Gastrocnemius medialis (tissue), 4 donors: Measurements from ENCODE around the gene TPRG1L. TPM values are rescaled to one million over a fixed set of nuclear protein-coding genes. Genes with fewer than 3 reads are reported as not detected.
"Not testable (repeated sequence)": the region's sequence is repeated elsewhere in the genome, so short reads cannot be mapped to it uniquely, and the experiment has no call there.

Experiments used
- ATAC-seq, 2 donors: fragments of 150-250 bp; one replicate each; pipeline ENCODE4 v1.9.1; 2016
- DNase-seq, 2 donors: peaks; one replicate each; pipeline ENCODE4 v3.0.0-alpha.2; 2019
- H3K27ac ChIP-seq, 4 donors: fragments of 200-600 bp; sonication (generic); 1 replicate in 1 of 4; 2 replicates in 3 of 4; pipeline ENCODE4 v1.5.1; 2016 to 2018; ENCODE audit warnings: mild to moderate bottlenecking in 2 of 4, moderate library complexity in 1 of 4
- H3K27me3 ChIP-seq, 3 donors: fragments of 200-600 bp; sonication (generic) in 2 of 3; 1 replicate in 1 of 3; 2 replicates in 2 of 3; pipeline versions ENCODE4 v1.5.1 to v1.6.0; 2016 to 2019; ENCODE audit warnings: mild to moderate bottlenecking in 1 of 3, moderate library complexity in 1 of 3
- H3K36me3 ChIP-seq, 2 donors: fragments of 200-600 bp; sonication (generic) in 1 of 2; one replicate each; pipeline ENCODE4 v1.5.1; 2017 to 2018
- H3K4me1 ChIP-seq, 2 donors: fragments of 200-600 bp; sonication (generic) in 1 of 2; one replicate each; pipeline ENCODE4 v1.5.1; 2016 to 2017; ENCODE audit warnings: mild to moderate bottlenecking in 2 of 2
- H3K4me3 ChIP-seq, 4 donors: fragments of 200-600 bp; sonication (generic) in 3 of 4; 1 replicate in 1 of 4; 2 replicates in 3 of 4; pipeline ENCODE4 v1.5.1; 2016 to 2019; ENCODE audit warnings: mild to moderate bottlenecking in 2 of 4
- H3K9me3 ChIP-seq, 3 donors: fragments of 200-600 bp; sonication (generic) in 2 of 3; 1 replicate in 1 of 3; 2 replicates in 2 of 3; pipeline ENCODE4 v1.5.1; 2016 to 2019
- CTCF ChIP-seq, 5 experiments: fragments of 450-650 bp in 3 of 5; fragments of 200-600 bp in 2 of 5; sonication (generic) in 2 of 5; IDR thresholded peaks in 4 of 5; conservative IDR thresholded peaks in 1 of 5; 1 replicate in 4 of 5; 2 replicates in 1 of 5; pipeline ENCODE4 v1.5.1; 2016 to 2019; ENCODE audit warnings: antibody characterized with exemption in 5 of 5, mild to moderate bottlenecking in 3 of 5, moderate library complexity in 3 of 5
- POLR2A ChIP-seq, 2 donors: fragments of 450-650 bp; IDR thresholded peaks; one replicate each; pipeline ENCODE4 v1.6.1; 2017; ENCODE audit warnings: antibody characterized with exemption in 2 of 2, mild to moderate bottlenecking in 2 of 2, moderate library complexity in 2 of 2
- in situ Hi-C, 4 donors: fragments of 200-750 bp; cut with MboI; loops; one replicate each; pipeline versions ENCODE4 v1.15.0 to v1.8.0; 2017; ENCODE audit warnings: low sequenced_read_pairs in 4 of 4
- intact Hi-C: fragments of 100-400 bp; cut with DNase I; formaldehyde crosslinking; loops from one replicate; pipeline ENCODE4 v1.15.1; 2023; ENCODE audit warnings: low total_unique reads
- total RNA-seq, 4 donors: library from RNA; depleted of rRNA; stranded (reverse); fragments of >200 nt; gene quantifications; one replicate each; pipeline versions ENCODE4 v1.1.0 to v1.2.3, GENCODE V29; 2016

TPRG1L gene
- total RNA-seq, 4 donors from 2014 or later = 25.3 to 38.7 (median 30.0) TPM

DNA sequence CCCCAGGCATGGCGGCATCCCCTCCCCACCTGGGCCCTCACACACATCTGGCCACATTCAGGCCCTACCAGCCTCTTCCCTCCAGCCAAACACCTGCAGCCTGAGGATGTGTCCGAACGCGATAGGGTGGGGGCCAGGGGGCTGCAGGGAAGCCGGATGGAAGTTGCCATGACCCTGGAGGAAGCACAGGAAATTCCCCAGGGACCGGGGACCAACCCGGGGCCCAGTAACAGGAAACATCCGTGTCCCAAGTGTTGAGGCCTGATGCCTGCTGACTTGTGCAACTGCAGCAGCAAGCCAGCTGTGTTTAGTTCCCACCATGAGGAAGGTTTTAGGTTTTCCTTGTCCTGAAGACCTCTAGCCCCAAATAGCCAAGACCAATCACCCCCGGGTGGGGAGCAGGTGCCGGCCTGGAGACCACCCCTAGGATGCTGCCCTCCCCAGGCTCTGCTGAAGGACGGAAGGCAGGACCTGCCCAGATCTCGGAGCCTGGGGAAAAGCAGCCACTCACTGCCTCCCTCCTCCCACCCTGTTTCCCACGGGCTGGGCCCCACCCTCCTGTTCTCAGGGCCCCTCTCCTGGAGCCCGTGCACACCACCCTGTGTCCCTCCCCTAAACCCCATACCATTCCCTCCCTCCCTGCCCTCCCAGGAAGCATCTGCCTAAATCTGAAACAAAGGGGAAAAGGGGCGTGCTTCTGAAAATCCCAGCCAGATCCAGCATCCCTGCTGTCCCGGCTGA, 43.3 kb upstream of the TPRG1L start:
- in situ Hi-C loops (no loop called here), intact Hi-C loops (no loop called here)
- DNase-seq = no peak
- H3K4me1 ChIP-seq = no peaks in the 10 kb centered on the region
- peaks cover 6 to 27% (median 8%) of the 10 kb centered on the region in 3 donors for H3K27me3 ChIP-seq
- H3K9me3 ChIP-seq = no peaks in the 10 kb centered on the region
- TF ChIP-seq POLR2A (IDR thresholded peaks at IDR 0.05) (no peak), CTCF (IDR thresholded peaks at IDR 0.05 in 4 of 5, conservative IDR thresholded peaks at IDR 0.05 in 1 of 5) (no peak)
- no peak overlapping the region for H3K4me3 ChIP-seq
- no peaks in the 10 kb centered on the region for H3K36me3 ChIP-seq
- H3K27ac ChIP-seq = no peak overlapping the region
- no peak for ATAC-seq

DNA sequence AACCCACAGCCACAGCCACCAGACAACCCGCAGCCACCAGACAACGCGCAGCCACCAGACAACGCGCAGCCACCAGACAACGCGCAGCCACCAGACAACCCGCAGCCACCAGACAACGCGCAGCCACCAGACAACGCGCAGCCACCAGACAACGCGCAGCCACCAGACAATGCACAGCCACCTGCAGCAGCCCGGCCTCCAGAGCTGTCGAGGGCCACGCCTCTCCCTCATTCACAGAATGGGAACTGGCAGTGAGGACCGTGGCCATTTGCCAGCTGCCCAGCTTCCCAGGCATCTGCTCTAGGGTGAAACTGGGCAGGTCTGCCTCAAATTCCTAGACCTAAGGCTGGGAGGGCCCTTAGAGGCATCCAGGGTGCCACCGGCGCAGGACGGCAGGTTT, 41.1 kb upstream of the TPRG1L start:
- intact Hi-C loops, H3K9me3 ChIP-seq, H3K36me3 ChIP-seq, ATAC-seq, H3K4me3 ChIP-seq, in situ Hi-C loops, H3K27ac ChIP-seq, DNase-seq, H3K4me1 ChIP-seq: not testable (repeated sequence)
- peaks cover 6 to 27% (median 8%) of the 10 kb centered on the region in 3 donors for H3K27me3 ChIP-seq

GRCh38 chr1:3584915-3585314, 39.9 kb upstream of the TPRG1L start:
- peaks cover 3 to 23% (median 6%) of the 10 kb centered on the region in 3 donors for H3K27me3 ChIP-seq
- no peaks in the 10 kb centered on the region for H3K36me3 ChIP-seq
- intact Hi-C loops (no loop called here), in situ Hi-C loops (no loop called here)
- H3K4me3 ChIP-seq = no peak overlapping the region
- no peaks in the 10 kb centered on the region for H3K9me3 ChIP-seq
- no peak overlapping the region for H3K27ac ChIP-seq
- no peak for DNase-seq
- H3K4me1 ChIP-seq = no peaks in the 10 kb centered on the region
- TF ChIP-seq POLR2A (IDR thresholded peaks at IDR 0.05) (no peak), CTCF (IDR thresholded peaks at IDR 0.05 in 4 of 5, conservative IDR thresholded peaks at IDR 0.05 in 1 of 5) (no peak)
- no peak for ATAC-seq

DNA sequence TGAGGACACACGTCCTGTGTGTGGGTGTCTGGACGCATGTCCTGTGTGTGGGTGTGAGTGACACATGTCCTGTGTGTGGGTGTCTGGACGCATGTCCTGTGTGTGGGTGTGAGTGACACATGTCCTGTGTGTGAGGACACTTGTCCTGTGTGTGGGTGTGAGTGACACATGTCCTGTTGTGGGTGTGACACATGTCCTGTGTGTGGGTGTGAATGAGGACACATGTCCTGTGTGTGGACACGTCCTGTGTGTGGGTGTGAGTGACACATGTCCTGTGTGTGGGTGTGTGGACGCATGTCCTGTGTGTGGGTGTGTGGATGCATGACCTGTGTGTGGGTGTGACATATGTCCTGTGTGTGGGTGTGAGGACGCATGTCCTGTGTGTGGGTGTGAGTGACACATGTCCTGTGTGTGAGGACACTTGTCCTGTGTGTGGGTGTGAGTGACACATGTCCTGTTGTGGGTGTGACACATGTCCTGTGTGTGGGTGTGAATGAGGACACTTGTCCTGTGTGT, 39.4 kb upstream of the TPRG1L start:
- H3K4me3 ChIP-seq, intact Hi-C loops, in situ Hi-C loops, H3K27ac ChIP-seq, H3K9me3 ChIP-seq, H3K4me1 ChIP-seq, DNase-seq, H3K36me3 ChIP-seq, ATAC-seq: not testable (repeated sequence)
- H3K27me3 ChIP-seq = peaks cover 3 to 18% (median 6%) of the 10 kb centered on the region in 3 donors

GRCh38 chr1:3585940-3586568, 38.8 kb upstream of the TPRG1L start:
- Histone ChIP-seq H3K27ac (no peak overlapping the region), H3K27me3 (peaks cover under 1 to 11% (median 3%) of the 10 kb centered on the region in 3 donors), H3K36me3 (no peaks in the 10 kb centered on the region), H3K4me3 (no peak overlapping the region), H3K4me1 (no peaks in the 10 kb centered on the region), H3K9me3 (no peaks in the 10 kb centered on the region)
- no peak for DNase-seq
- no peak for TF ChIP-seq POLR2A (IDR thresholded peaks at IDR 0.05)
- TF ChIP-seq CTCF (IDR thresholded peaks at IDR 0.05 in 4 of 5, conservative IDR thresholded peaks at IDR 0.05 in 1 of 5) = no peak
- intact Hi-C loops = no loop called here
- in situ Hi-C loops = no loop called here
- ATAC-seq = no peak
